Tibial artery (tissue), 4 donors: ENCODE data around the gene MNAT1.
A peak's percentile ranks its signal among the peaks of the same experiment; 100 is the strongest.

ENCODE experiments used
- DNase-seq, 2 donors: peaks; one replicate each; pipeline ENCODE4 v3.0.0-alpha.2; 2019
- H3K27ac ChIP-seq, 2 donors: fragments of 200-600 bp; sonication (generic) in 1 of 2; 1 replicate in 1 of 2; 2 replicates in 1 of 2; pipeline ENCODE4 v1.5.1; 2018 to 2019; ENCODE audit warnings: mild to moderate bottlenecking in 1 of 2
- H3K27me3 ChIP-seq, 2 donors: fragments of 200-600 bp; sonication (generic) in 1 of 2; one replicate each; pipeline versions ENCODE4 v1.5.1 to v1.6.0; 2016 to 2019
- H3K36me3 ChIP-seq, 3 donors: fragments of 200-600 bp; sonication (generic) in 2 of 3; one replicate each; pipeline ENCODE4 v1.5.1; 2016 to 2019; ENCODE audit warnings: mild to moderate bottlenecking in 2 of 3
- H3K4me1 ChIP-seq, 4 donors: fragments of 200-600 bp; sonication (generic) in 2 of 4; 1 replicate in 3 of 4; 2 replicates in 1 of 4; pipeline ENCODE4 v1.5.1; 2016 to 2019
- H3K4me3 ChIP-seq, 2 donors: fragments of 200-600 bp; sonication (generic) in 1 of 2; 1 replicate in 1 of 2; 2 replicates in 1 of 2; pipeline ENCODE4 v1.5.1; 2018 to 2019; ENCODE audit warnings: mild to moderate bottlenecking in 2 of 2
- H3K9me3 ChIP-seq, 3 donors: fragments of 200-600 bp; sonication (generic) in 1 of 3; one replicate each; pipeline ENCODE4 v1.5.1; 2016 to 2019
- intact Hi-C: fragments of 100-400 bp; cut with DNase I; formaldehyde crosslinking; loops from one replicate; pipeline ENCODE4 v1.15.0; 2023; ENCODE audit warnings: low total_unique reads
- TF ChIP-seq, protein P1 (sequence below), 2 experiments: fragments of 200-600 bp in 1 of 2; fragments of 450-650 bp in 1 of 2; IDR thresholded peaks; one replicate each; pipeline ENCODE4 v1.5.1; 2017 to 2019; ENCODE audit warnings: antibody characterized with exemption in 2 of 2, mild to moderate bottlenecking in 1 of 2, moderate library complexity in 1 of 2

Gene MNAT1

DNA sequence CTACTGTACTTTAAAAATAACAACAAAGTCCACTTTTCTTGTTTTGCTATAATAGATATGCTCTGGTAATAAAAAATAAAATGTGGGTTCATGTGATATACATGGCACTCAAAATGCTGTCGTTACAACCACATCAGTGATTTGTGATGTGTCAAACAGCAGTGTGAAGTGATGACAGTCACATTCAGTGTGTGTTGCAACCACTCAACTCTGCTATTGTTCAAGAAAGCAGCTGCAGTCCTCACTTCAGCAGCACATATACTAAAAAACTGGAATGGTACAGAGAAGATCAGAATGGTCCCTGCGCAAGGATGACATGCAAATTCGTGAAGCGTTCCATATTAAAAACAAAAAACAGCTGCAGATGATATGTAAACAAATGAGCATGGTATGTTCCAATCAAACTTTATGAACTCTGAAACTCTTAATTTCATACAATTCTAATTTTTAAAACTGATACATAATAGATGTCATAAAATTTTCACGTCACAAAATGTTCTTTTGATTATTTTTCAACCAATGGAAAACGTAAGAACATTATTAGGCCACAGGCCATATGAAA lies 239.6 kb downstream of the MNAT1 start:
- intact Hi-C loops = no loop called here
- no peak for DNase-seq
- Histone ChIP-seq H3K9me3 (no peaks in the 10 kb centered on the region), H3K27ac (no peak overlapping the region), H3K4me1 (peaks cover 0 to 11% (median 0%) of the 10 kb centered on the region in 4 donors), H3K36me3 (peaks cover 0 to 29% (median 9%) of the 10 kb centered on the region in 3 donors), H3K27me3 (no peaks in the 10 kb centered on the region), H3K4me3 (no peak overlapping the region)
- TF ChIP-seq, protein P1, sequence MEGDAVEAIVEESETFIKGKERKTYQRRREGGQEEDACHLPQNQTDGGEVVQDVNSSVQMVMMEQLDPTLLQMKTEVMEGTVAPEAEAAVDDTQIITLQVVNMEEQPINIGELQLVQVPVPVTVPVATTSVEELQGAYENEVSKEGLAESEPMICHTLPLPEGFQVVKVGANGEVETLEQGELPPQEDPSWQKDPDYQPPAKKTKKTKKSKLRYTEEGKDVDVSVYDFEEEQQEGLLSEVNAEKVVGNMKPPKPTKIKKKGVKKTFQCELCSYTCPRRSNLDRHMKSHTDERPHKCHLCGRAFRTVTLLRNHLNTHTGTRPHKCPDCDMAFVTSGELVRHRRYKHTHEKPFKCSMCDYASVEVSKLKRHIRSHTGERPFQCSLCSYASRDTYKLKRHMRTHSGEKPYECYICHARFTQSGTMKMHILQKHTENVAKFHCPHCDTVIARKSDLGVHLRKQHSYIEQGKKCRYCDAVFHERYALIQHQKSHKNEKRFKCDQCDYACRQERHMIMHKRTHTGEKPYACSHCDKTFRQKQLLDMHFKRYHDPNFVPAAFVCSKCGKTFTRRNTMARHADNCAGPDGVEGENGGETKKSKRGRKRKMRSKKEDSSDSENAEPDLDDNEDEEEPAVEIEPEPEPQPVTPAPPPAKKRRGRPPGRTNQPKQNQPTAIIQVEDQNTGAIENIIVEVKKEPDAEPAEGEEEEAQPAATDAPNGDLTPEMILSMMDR (IDR thresholded peaks at IDR 0.05) = no peak

DNA sequence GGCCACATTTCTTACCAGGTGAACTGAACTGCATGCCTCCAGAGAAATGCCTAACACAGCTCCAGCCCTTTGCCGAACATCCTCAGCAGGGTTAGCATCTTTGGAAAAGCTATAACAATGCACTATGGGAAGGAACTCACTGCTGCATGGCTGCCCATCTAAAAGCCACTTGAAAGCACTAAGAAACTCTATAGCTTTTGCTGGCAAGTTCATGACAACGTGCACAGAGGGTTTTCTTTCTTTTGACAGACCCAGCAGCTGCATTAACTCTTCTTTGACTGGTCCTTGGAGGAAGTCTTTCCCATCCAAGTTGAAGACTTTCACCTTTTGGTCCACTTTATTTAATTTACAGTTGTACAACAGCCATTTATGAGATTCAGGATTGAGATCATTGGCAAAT lies 241.0 kb downstream of the MNAT1 start:
- intact Hi-C loops = no loop called here
- H3K4me1 ChIP-seq = peaks cover 0 to 24% (median 3%) of the 10 kb centered on the region in 4 donors
- H3K27me3 ChIP-seq = no peaks in the 10 kb centered on the region
- DNase-seq = no peak
- no peak overlapping the region for H3K27ac ChIP-seq
- no peak overlapping the region for H3K4me3 ChIP-seq
- peaks cover 0 to 29% (median 9%) of the 10 kb centered on the region in 3 donors for H3K36me3 ChIP-seq
- no peaks in the 10 kb centered on the region for H3K9me3 ChIP-seq
- TF ChIP-seq, protein P1 (IDR thresholded peaks at IDR 0.05) = no peak

DNA sequence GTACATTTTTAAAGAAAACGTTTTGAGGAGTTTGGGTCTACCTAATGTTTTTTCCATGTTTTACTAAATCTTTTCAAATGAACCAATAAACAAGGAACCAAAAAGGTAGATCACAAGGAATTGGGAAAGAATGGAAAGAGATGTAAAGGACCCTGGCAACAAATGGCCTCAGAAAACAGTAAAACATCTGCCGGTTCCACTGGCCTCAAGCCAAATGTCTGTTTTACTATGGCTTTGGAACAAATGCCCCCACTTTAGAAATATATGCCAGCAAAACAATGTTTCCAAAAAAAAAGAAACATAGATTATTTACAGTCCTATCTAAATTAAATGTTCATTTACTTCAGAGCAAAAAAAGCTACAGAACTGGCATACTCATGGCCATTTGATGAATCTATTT lies 243.3 kb downstream of the MNAT1 start:
- Histone ChIP-seq H3K27me3 (no peaks in the 10 kb centered on the region), H3K9me3 (no peaks in the 10 kb centered on the region), H3K4me1 (peaks cover 0 to 36% (median 12%) of the 10 kb centered on the region in 4 donors), H3K36me3 (peaks cover 0 to 21% (median 9%) of the 10 kb centered on the region in 3 donors), H3K27ac (no peak overlapping the region), H3K4me3 (no peak overlapping the region)
- no peak for DNase-seq
- TF ChIP-seq, protein P1 (IDR thresholded peaks at IDR 0.05) = no peak
- intact Hi-C loops = no loop called here

DNA sequence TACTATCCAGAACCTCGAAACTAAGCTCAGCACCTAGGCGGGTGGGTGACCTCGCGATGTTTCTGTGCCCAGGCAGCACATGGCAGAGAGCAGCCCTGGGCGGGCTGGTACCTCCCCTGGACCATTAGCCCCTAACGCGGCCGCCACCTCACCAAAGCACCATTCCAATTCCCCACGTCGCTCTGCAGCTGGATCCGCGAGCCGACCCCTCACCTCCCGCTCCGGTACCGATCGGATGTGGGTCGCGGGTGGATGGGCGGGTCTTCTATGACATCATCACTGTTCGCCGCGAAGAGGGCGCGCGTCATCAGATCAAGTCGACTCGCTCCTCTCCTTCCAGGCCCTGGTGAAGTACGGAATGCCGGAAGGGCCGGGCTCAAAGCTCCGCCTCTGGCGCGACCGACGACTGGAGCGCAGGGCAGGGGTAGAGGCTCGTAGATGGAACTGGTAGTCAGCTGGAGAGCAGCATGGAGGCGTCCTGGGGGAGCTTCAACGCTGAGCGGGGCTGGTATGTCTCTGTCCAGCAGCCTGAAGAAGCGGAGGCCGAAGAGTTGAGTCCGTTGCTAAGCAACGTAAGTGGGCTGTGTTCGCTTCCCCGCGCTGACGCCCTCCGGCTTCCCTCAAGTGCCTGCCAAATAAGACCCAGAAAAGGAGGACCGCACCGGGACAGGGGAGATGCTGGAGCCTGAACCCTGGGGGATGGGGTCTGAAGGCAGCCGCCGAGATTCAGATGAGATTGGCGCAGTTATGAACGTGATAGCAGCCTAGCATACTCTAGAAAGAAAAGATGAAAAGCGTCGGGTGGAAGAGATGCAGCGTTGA lies 246.5 kb downstream of the MNAT1 start, which contains the start of the genes SLC38A6 and TRMT5:
Gene SLC38A6 (plus strand): TSS at position 435 of the 822 bp plus-strand sequence. CDS start 33 bp downstream, at position 468.
Gene TRMT5 (minus strand): TSS at position 269 of the 822 bp plus-strand sequence. CDS start 106 bp downstream, at position 163.
- intact Hi-C loops = no loop called here

DNA sequence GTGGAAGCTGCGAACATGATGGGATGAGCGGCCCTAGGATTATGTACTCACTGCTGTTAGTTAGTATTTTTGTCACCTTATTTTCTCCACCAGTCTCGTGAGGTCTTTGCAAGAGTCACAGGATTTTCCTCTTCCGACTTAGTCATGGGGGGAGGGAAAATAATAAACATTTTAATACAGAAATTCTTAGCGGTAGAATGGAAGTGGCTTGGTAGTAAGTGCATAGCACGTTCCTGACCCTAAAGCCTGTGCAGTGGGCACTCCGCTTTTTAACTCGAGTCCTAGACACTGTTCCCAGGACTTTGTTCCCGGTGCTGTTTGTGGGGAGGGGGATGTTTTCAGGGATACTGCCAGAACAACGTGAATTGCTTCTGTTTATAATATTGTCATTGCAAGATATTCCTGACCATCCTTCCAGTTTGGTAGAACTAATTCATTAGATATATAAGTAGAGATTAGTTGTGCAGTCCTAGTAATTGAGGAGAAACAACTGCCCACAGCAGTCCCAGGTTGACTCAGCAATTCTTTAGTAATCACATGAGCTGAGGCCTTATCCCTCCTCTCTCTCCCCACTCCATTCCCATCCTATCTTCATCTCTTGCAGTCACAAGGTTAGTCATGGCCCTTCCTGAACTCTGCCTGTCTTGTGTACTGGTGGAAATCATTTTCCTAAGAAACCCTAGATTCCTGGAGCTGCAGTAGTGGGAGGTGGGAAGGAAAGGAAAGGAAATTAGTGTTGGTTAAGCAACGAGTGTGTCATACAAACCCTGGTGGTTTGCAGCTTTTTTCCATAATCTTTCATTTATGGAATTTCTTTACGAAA lies 247.3 kb downstream of the MNAT1 start:
- H3K4me1 ChIP-seq = peaks cover 0 to 42% (median 15%) of the 10 kb centered on the region in 4 donors
- H3K27ac ChIP-seq = peak overlapping the region; percentile 81 to 82
- H3K4me3 ChIP-seq = peak overlapping the region; percentile 69 to 72
- no peaks in the 10 kb centered on the region for H3K9me3 ChIP-seq
- H3K36me3 ChIP-seq = peaks cover 4 to 9% (median 8%) of the 10 kb centered on the region in 3 donors
- no peaks in the 10 kb centered on the region for H3K27me3 ChIP-seq
- intact Hi-C loops = no loop called here
- TF ChIP-seq, protein P1 (IDR thresholded peaks at IDR 0.05) = no peak
- DNase-seq = no peak

More for the DNA sequence above, 246.5 kb downstream of the MNAT1 start, which contains the start of the genes SLC38A6 and TRMT5:
- TF ChIP-seq, protein P1 (IDR thresholded peaks at IDR 0.05) = no peak
- peaks cover 0 to 42% (median 15%) of the 10 kb centered on the region in 4 donors for H3K4me1 ChIP-seq
- DNase-seq = peak; percentile 94 to 96
- no peaks in the 10 kb centered on the region for H3K27me3 ChIP-seq
- peak within 1 kb of the TSS; percentile 81 to 82 for H3K27ac ChIP-seq
- peaks cover 4 to 5% (median 5%) of the 10 kb centered on the region in 3 donors for H3K36me3 ChIP-seq
- no peaks in the 10 kb centered on the region for H3K9me3 ChIP-seq
- H3K4me3 ChIP-seq = peak within 1 kb of the TSS; percentile 69 to 72
